HG02973 (cell line): Measurements from ENCODE around the gene TRIM41.
"Not testable (repeated sequence)": the region's sequence is repeated elsewhere in the genome, so short reads cannot be mapped to it uniquely, and the experiment has no call there.

Source experiments
- ATAC-seq: cut with Tn5 transposase; IDR thresholded peaks from one replicate; pipeline ENCODE4 v1.9.1; 2021; ENCODE audit warnings: moderate library complexity; ENCODE audit not compliant: unreplicated experiment

TRIM41 gene

DNA sequence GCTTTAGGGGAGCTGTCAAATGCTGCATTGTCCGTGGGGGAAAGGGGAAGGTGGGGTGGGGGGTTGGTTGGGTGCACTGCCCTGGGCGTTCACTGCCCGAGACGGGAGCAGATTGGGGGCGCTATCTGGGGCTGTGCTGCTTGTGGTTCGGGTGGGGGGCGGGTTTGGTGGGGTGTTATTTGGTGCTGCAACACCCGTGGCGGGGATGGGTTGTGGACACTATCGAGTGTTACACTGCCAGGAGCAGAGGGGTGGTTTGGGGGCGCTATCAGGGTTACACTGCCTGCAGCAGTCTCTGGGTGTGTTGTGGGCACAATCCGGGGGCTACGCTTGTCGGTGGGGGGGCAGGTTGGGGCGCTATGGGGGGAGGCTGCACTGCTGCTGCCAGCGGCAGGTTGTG, 59.3 kb downstream of the TRIM41 start:
- ATAC-seq: not testable (repeated sequence)

- ATAC-seq: no peak
These were observed 59.8 kb downstream of the TRIM41 start for GRCh38 chr5:181282874-181283273.

GRCh38 chr5:181283347-181283746, 60.3 kb downstream of the TRIM41 start:
- ATAC-seq: no peak

DNA sequence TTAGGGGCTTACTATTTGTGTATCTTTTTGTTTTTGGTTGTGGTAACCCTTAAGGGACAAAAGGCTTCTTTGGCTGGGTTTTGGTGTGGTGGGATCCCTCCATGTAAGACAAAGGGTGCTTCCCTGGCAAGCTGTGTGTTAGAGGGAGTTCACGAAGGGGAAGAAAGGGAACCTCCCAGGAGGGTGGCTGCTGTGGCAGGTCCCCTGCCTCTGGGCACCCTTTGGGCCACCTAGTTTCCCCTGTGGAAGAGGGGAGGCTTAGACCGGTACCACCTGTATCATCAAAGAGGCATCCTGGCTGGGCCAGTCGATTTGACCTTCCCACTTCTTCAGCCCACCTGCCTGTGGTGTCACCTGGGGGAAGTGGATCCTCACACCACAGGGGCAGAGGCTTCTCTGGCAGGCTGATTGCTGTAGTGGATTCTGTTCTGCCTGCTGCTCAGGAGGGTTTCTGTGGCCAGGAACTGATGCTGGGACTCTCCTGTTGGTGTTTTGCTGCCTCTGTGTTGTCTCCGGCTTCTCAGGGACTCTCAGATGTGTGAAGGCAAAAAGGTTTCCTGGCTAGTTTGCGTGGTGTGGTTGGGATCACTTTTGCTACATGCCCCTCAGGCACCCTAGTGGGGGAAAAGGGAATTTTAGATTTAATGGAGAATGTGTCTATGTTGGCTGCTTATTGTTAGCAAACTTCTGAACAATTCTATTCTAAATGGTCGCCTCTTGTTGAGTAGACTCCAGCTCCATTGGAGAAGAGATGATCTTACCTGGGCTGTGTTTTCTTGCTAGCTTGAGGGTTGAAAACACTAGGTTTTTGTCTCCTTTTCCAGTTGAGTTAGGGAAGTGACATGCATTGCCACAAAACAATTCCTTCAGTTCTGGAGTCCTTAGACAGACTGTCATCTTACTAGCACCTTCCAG, 61.0 kb downstream of the TRIM41 start:
- ATAC-seq: not testable (repeated sequence)
